HG02943 (cell line): ENCODE results near the gene TBX6.

Experiments used
- ATAC-seq: cut with Tn5 transposase; IDR thresholded peaks from one replicate; pipeline ENCODE4 v1.9.1; 2021; ENCODE audit warnings: mild to moderate bottlenecking, low read depth, moderate library complexity; ENCODE audit not compliant: unreplicated experiment

TBX6 gene

GRCh38 chr16:30087181-30087898 lies 4.4 kb downstream of the TBX6 start:
- no peak for ATAC-seq

GRCh38 chr16:30086291-30087140 lies 5.2 kb downstream of the TBX6 start:
- ATAC-seq, result no peak

GRCh38 chr16:30085820-30086219 lies 5.9 kb downstream of the TBX6 start:
- ATAC-seq, result no peak

GRCh38 chr16:30085247-30085646 lies 6.5 kb downstream of the TBX6 start:
- ATAC-seq, result no peak

GRCh38 chr16:30084816-30085159 lies 6.9 kb downstream of the TBX6 start:
- no peak for ATAC-seq

GRCh38 chr16:30084096-30084815 lies 7.5 kb downstream of the TBX6 start:
- no peak for ATAC-seq

- no peak for ATAC-seq
Observed at GRCh38 chr16:30083216-30084055, 8.3 kb downstream of the TBX6 start.

- ATAC-seq, result no peak
Observed at GRCh38 chr16:30082545-30083090, 9.1 kb downstream of the TBX6 start.

- ATAC-seq, result no peak
Observed at GRCh38 chr16:30079480-30079879, 12.2 kb downstream of the TBX6 start.

GRCh38 chr16:30078744-30079143 lies 13.0 kb downstream of the TBX6 start:
- no peak for ATAC-seq

- no peak for ATAC-seq
Observed at GRCh38 chr16:30077656-30078055, 14.1 kb downstream of the TBX6 start.

GRCh38 chr16:30076276-30076791 lies 15.4 kb downstream of the TBX6 start:
- peak; percentile 16 for ATAC-seq

GRCh38 chr16:30075503-30076275 lies 16.0 kb downstream of the TBX6 start, which contains the start of gene PPP4C:
PPP4C (plus strand) TSS chr16:30075994; CDS start chr16:30076378, 384 bp downstream.
- peak; percentile 84 for ATAC-seq

- no peak for ATAC-seq
Observed at GRCh38 chr16:30070490-30070889, 21.2 kb downstream of the TBX6 start.

GRCh38 chr16:30069611-30070462 lies 21.9 kb downstream of the TBX6 start:
- ATAC-seq, result no peak

GRCh38 chr16:30068750-30069610 lies 22.7 kb downstream of the TBX6 start:
- no peak for ATAC-seq

GRCh38 chr16:30068333-30068732 lies 23.4 kb downstream of the TBX6 start:
- ATAC-seq, result no peak
